ENCODE results near the gene NR5A2.
A peak's percentile ranks its signal among the peaks of the same experiment; 100 is the strongest.

NR5A2 gene

GRCh38 chr1:200130552-200130951 lies 103.0 kb downstream of the NR5A2 start:
- no peak for DNase-seq

- DNase-seq, result no peak
Measured at GRCh38 chr1:200131551-200132125, 104.1 kb downstream of the NR5A2 start.

GRCh38 chr1:200133123-200133522 lies 105.6 kb downstream of the NR5A2 start:
- no peak for DNase-seq

- no peak for DNase-seq
Measured at GRCh38 chr1:200134116-200134515, 106.6 kb downstream of the NR5A2 start.

GRCh38 chr1:200136384-200136783 lies 108.9 kb downstream of the NR5A2 start:
- no peak for DNase-seq

- peak in 1 of 2 donors; percentile 27 for DNase-seq
Measured at GRCh38 chr1:200139661-200140250, 112.2 kb downstream of the NR5A2 start.

GRCh38 chr1:200143347-200143746 lies 115.8 kb downstream of the NR5A2 start:
- no peak for DNase-seq

GRCh38 chr1:200146100-200146499 lies 118.6 kb downstream of the NR5A2 start:
- DNase-seq, result no peak

GRCh38 chr1:200147094-200147493 lies 119.6 kb downstream of the NR5A2 start:
- no peak for DNase-seq

GRCh38 chr1:200147742-200148141 lies 120.2 kb downstream of the NR5A2 start:
- DNase-seq, result no peak

- DNase-seq, result no peak
Measured at GRCh38 chr1:200150006-200150405, 122.5 kb downstream of the NR5A2 start.

- peak in 1 of 2 donors; percentile 5 for DNase-seq
Measured at GRCh38 chr1:200150721-200151120, 123.2 kb downstream of the NR5A2 start.

GRCh38 chr1:200152336-200152735 lies 124.8 kb downstream of the NR5A2 start:
- DNase-seq, result no peak

GRCh38 chr1:200153277-200154055 lies 126.0 kb downstream of the NR5A2 start:
- DNase-seq, result peak; percentile 45 to 54

- peak; percentile 29 to 56 for DNase-seq
Measured at GRCh38 chr1:200154069-200154767, 126.7 kb downstream of the NR5A2 start.

- no peak for DNase-seq
Measured at GRCh38 chr1:200157715-200158114, 130.2 kb downstream of the NR5A2 start.

GRCh38 chr1:200161801-200162200 lies 134.3 kb downstream of the NR5A2 start:
- no peak for DNase-seq

- DNase-seq, result no peak
Measured at GRCh38 chr1:200162258-200162657, 134.7 kb downstream of the NR5A2 start.

GRCh38 chr1:200162877-200163276 lies 135.4 kb downstream of the NR5A2 start:
- no peak for DNase-seq

- no peak for DNase-seq
Measured at GRCh38 chr1:200163911-200164310, 136.4 kb downstream of the NR5A2 start.

- DNase-seq, result no peak
Measured at GRCh38 chr1:200165493-200166220, 138.1 kb downstream of the NR5A2 start.

GRCh38 chr1:200166411-200166810 lies 138.9 kb downstream of the NR5A2 start:
- DNase-seq, result no peak

GRCh38 chr1:200168926-200169325 lies 141.4 kb downstream of the NR5A2 start:
- no peak for DNase-seq
